22Rv1 (cell line): ENCODE results near the gene EMC9.
A peak's percentile ranks its signal among the peaks of the same experiment; 100 is the strongest.

ENCODE experiments used
- H3K27ac ChIP-seq: fragments of 450-650 bp; 2 replicates; pipeline ENCODE4 v1.5.1; 2017
- ZFX ChIP-seq: fragments of 450-650 bp; IDR thresholded peaks from 2 replicates; pipeline ENCODE4 v1.6.1; 2017; ENCODE audit warnings: antibody characterized with exemption, borderline replicate concordance
- TF ChIP-seq, protein P1 (sequence below): fragments of 450-650 bp; IDR thresholded peaks from 2 replicates; pipeline ENCODE4 v1.5.1; 2017; ENCODE audit warnings: mild to moderate bottlenecking

EMC9 gene

DNA sequence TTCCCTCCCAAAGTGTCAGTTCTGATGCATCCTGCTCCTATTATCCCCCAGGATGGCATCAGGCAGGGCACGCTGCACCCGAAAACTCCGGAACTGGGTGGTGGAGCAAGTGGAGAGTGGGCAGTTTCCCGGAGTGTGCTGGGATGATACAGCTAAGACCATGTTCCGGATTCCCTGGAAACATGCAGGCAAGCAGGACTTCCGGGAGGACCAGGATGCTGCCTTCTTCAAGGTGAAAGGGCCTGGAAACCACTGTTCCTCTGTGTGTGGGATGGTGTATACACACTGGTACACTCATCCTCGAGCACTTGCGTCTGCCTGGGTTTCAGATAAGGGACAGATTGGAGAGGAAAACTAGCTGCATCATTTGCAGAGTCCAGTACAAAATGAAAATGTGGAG lies 20.7 kb upstream of the EMC9 start:
- H3K27ac ChIP-seq = peak overlapping the region; percentile 64

DNA sequence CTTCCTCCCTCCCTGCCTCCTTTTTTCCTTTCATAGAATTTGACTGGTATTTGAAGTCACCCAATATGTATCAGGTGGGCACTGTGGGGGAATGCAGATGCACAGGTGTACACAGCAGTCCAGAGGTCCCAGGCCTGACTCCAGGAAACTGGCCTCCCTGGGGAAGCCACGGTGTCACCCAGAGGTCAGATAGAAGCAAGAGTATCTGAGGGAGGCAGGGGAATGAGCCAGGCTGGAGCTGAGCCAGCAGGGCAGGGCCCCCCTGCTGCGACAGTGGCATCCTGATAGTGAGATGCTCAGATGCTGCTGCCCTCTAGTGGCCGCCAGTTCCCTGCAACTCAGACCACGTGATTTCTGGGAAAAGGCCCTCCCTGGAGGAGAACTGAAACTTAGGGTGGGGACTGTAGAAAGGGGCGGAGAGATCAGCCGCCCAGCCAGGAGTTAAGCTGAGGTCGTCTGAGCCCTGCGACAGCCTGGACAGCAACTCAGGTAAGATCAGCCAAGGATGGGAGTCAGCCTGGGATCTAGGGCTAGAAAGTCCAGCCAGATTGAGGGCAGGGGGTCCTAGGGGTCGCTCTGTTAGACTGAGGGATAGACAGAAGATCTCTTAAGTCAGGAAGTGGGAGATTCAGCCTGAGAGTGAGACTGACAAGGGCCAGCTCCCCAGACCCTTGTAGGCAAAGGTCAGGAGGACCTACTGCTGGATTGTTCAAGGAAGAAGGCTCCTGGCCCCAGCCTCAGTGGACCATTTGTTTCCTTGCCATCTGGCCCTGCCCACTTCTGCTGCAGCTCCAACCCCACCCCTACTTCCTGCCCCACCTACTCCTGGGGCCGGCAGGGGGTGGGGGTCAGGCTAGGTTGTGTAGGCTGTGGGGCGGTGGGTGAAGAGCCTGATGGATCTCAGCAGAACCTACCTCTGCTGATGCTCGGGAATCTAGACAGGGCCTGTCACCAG lies 19.7 kb upstream of the EMC9 start, which contains the start of gene IRF9:
Gene IRF9, plus strand, starts transcription at position 416 of the 955 bp plus-strand sequence. CDS start 880 bp downstream, outside the sequence.
- peak within 1 kb of the TSS; percentile 64 for H3K27ac ChIP-seq
- TF ChIP-seq, protein P1, sequence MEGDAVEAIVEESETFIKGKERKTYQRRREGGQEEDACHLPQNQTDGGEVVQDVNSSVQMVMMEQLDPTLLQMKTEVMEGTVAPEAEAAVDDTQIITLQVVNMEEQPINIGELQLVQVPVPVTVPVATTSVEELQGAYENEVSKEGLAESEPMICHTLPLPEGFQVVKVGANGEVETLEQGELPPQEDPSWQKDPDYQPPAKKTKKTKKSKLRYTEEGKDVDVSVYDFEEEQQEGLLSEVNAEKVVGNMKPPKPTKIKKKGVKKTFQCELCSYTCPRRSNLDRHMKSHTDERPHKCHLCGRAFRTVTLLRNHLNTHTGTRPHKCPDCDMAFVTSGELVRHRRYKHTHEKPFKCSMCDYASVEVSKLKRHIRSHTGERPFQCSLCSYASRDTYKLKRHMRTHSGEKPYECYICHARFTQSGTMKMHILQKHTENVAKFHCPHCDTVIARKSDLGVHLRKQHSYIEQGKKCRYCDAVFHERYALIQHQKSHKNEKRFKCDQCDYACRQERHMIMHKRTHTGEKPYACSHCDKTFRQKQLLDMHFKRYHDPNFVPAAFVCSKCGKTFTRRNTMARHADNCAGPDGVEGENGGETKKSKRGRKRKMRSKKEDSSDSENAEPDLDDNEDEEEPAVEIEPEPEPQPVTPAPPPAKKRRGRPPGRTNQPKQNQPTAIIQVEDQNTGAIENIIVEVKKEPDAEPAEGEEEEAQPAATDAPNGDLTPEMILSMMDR = peak; percentile 96
- TF ChIP-seq ZFX = no peak

More for the DNA sequence above, 20.7 kb upstream of the EMC9 start:
- TF ChIP-seq, protein P1 = no peak
- no peak for TF ChIP-seq ZFX

DNA sequence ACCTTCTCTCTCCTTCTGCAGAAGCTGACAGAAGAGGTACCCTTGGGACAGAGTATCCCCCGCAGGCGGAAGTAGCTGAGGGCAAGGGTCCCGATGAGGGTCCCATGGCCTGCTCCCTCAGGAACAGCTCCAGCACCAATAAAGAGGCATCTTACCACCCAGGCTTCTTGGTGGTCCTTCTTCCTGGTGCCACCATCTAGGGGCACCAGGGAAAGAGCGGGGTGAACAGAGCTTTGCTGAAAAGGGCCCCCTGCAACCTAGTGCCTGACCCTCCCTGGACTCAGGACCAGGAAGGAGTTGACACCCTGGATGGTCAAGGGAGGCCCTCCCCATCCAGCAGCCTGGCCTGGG lies 19.1 kb upstream of the EMC9 start:
- H3K27ac ChIP-seq = peak overlapping the region; percentile 64
- TF ChIP-seq, protein P1 = no peak
- TF ChIP-seq ZFX = no peak

DNA sequence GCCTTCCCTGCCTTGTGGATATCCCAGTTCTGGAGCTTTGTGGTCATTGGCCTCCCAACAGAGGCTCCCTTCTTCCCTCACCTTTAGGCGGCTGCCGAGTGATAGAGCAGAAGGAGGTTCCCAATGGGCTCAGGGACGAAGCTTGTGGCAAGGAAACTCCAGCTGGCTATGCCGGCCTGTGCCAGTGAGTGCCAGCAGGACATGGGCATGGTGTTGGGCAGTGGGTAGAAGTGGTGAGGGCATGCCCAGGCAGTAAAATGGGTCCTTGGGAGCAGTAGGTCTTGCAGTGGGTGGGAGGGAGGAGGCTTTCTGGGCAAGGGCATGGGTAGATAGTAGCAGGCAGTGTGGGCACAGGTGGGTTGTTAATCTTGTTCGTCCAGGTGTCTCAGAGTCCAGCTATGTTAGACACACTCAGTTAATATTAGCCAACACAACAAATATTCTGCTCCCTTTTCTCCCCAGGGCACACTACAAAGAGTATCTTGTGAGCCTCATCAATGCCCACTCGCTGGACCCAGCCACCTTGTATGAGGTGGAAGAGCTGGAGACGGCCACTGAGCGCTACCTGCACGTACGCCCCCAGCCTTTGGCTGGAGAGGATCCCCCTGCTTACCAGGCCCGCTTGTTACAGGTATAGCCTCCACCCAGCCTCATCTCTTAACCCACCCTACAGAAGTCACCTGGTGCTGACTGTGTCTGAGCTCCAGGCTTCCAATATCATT lies 18.5 kb upstream of the EMC9 start:
- TF ChIP-seq, protein P1 = no peak
- no peak for TF ChIP-seq ZFX
- peak overlapping the region; percentile 64 for H3K27ac ChIP-seq

DNA sequence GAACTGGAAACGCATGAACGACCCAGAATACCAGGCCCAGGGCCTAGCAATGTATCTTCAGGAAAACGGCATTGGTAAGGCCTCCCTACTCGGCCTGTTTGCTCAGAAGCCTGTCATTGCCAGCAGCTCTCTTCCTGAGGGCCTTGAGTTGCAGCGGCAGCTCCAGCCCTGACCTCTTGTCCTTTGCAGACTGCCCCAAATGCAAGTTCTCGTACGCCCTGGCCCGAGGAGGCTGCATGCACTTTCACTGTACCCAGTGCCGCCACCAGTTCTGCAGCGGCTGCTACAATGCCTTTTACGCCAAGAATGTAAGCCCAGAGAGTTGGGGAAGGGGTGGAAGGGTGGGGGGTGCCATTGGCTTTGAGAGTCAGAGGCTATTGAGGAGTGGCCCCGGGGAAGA lies 15.9 kb upstream of the EMC9 start:
- no peak overlapping the region for H3K27ac ChIP-seq

DNA sequence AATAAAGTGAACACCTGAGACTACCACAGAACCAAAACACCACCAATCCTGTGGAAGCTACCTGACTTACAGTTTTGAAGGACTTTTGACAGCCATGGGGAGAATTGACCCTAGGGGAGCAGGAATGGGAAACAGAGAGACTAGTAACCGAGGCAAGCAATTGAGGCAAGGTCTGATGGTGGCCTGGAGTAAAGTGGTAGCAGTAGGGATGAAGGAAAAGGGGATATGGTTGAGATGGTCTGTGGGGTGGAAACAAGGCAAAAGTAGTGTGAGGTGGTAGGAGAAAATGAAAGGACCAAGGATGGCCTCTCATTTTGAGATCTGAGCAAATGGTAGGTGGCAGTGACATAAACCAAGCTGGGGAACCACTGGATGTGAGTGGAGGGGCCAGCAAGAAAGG lies 15.4 kb upstream of the EMC9 start:
- TF ChIP-seq, protein P1 = no peak
- TF ChIP-seq ZFX = no peak
- no peak overlapping the region for H3K27ac ChIP-seq

More for the DNA sequence above, 15.9 kb upstream of the EMC9 start:
- TF ChIP-seq, protein P1 = no peak
- no peak for TF ChIP-seq ZFX
